ENCODE results near the gene POU3F4. TPM values are rescaled to one million over a fixed set of nuclear protein-coding genes. Genes with fewer than 3 reads are reported as not detected.

The POU3F4 gene
- total RNA-seq, 1 donor from 2014 or later: not detected

- Mint-ChIP-seq H3K36me3 (no peaks in the 10 kb centered on the region), H3K9me3 (peaks cover 2% of the 10 kb centered on the region), H3K27me3 (ENCODE audit: insufficient read depth, low read depth) (peaks cover 6% of the 10 kb centered on the region), H3K27ac (peak overlapping the region; percentile 90), H3K4me3 (peak overlapping the region; percentile 87), H3K4me1 (peaks cover 46% of the 10 kb centered on the region)
- H3K4me1 ChIP-seq: no peaks in the 10 kb centered on the region
- H3K4me2 ChIP-seq: peak overlapping the region; percentile 73
- H3K27ac ChIP-seq: no peak overlapping the region
- peaks cover 18% of the 10 kb centered on the region for H4K20me1 ChIP-seq (ENCODE audit: low read depth)
- H3K27me3 ChIP-seq: peaks cover 85% of the 10 kb centered on the region
- no peak for TF ChIP-seq CTCF (IDR thresholded peaks at IDR 0.05)
- TF ChIP-seq EZH2 (IDR thresholded peaks at IDR 0.05): peak; percentile 86
- H3F3A ChIP-seq (ENCODE audit: low read depth): no peaks in the 10 kb centered on the region
- no peaks in the 10 kb centered on the region for H3K79me2 ChIP-seq (ENCODE audit: low read depth)
- H3K9ac ChIP-seq: no peak overlapping the region
- H2AFZ ChIP-seq (replicated peaks): no peak overlapping the region
- peak; percentile 9 for DNase-seq (ENCODE audit: low spot score)
- H3K36me3 ChIP-seq: no peaks in the 10 kb centered on the region
- peak overlapping the region; percentile 40 for H3K4me3 ChIP-seq
- H3K9me3 ChIP-seq (ENCODE audit: low read depth): no peaks in the 10 kb centered on the region
Observed at GRCh38 chrX:83508526-83509253, 600 bp downstream of the POU3F4 start.

GRCh38 chrX:83509254-83509801 lies 1.2 kb downstream of the POU3F4 start:
- Histone ChIP-seq H3K9ac (no peak overlapping the region), H2AFZ (replicated peaks) (no peak overlapping the region)

GRCh38 chrX:83510510-83511062 lies 2.5 kb downstream of the POU3F4 start:
- TF ChIP-seq EZH2 (IDR thresholded peaks at IDR 0.05) (no peak), CTCF (IDR thresholded peaks at IDR 0.05) (no peak), EZH2phosphoT487 (IDR thresholded peaks at IDR 0.05) (peak; percentile 21)
- peaks cover 2% of the 10 kb centered on the region for H3K27me3 Mint-ChIP-seq (ENCODE audit: insufficient read depth, low read depth)
- peak; percentile 50 for DNase-seq (ENCODE audit: low spot score)

More at GRCh38 chrX:83509254-83509801, 1.2 kb downstream of the POU3F4 start:
- H3K4me2 ChIP-seq: peak overlapping the region; percentile 73
- Mint-ChIP-seq H3K27ac (peak overlapping the region; percentile 90), H3K4me3 (peak overlapping the region; percentile 87), H3K9me3 (peaks cover 2% of the 10 kb centered on the region), H3K27me3 (ENCODE audit: insufficient read depth, low read depth) (peaks cover 8% of the 10 kb centered on the region), H3K36me3 (no peaks in the 10 kb centered on the region), H3K4me1 (peaks cover 45% of the 10 kb centered on the region)
- H3K9me3 ChIP-seq (ENCODE audit: low read depth): no peaks in the 10 kb centered on the region
- peak; percentile 73 for TF ChIP-seq EZH2 (IDR thresholded peaks at IDR 0.05)
- no peak for TF ChIP-seq CTCF (IDR thresholded peaks at IDR 0.05)
- TF ChIP-seq EZH2phosphoT487 (IDR thresholded peaks at IDR 0.05): peak; percentile 61
- peaks cover 79% of the 10 kb centered on the region for H3K27me3 ChIP-seq
- peak overlapping the region; percentile 40 for H3K4me3 ChIP-seq
- H3K27ac ChIP-seq: no peak overlapping the region
- no peaks in the 10 kb centered on the region for H3K36me3 ChIP-seq
- no peaks in the 10 kb centered on the region for H3F3A ChIP-seq (ENCODE audit: low read depth)
- no peaks in the 10 kb centered on the region for H3K79me2 ChIP-seq (ENCODE audit: low read depth)
- no peaks in the 10 kb centered on the region for H3K4me1 ChIP-seq
- peaks cover 18% of the 10 kb centered on the region for H4K20me1 ChIP-seq (ENCODE audit: low read depth)
- peak; percentile 39 for DNase-seq (ENCODE audit: low spot score)

More at GRCh38 chrX:83510510-83511062, 2.5 kb downstream of the POU3F4 start:
- H3F3A ChIP-seq (ENCODE audit: low read depth): no peaks in the 10 kb centered on the region
- no peak overlapping the region for H3K9ac ChIP-seq
- peaks cover 66% of the 10 kb centered on the region for H3K27me3 ChIP-seq
- peaks cover 18% of the 10 kb centered on the region for H4K20me1 ChIP-seq (ENCODE audit: low read depth)
- peak overlapping the region; percentile 70 for H3K4me2 ChIP-seq
- H3K27ac ChIP-seq: no peak overlapping the region
- peak overlapping the region; percentile 41 for H3K4me3 ChIP-seq
- H2AFZ ChIP-seq (replicated peaks): no peak overlapping the region
- H3K36me3 ChIP-seq: no peaks in the 10 kb centered on the region
- peak overlapping the region; percentile 41 for H3K27ac Mint-ChIP-seq
- H3K9me3 Mint-ChIP-seq: peaks cover 2% of the 10 kb centered on the region
- no peaks in the 10 kb centered on the region for H3K36me3 Mint-ChIP-seq
- no peaks in the 10 kb centered on the region for H3K4me1 ChIP-seq
- peaks cover 51% of the 10 kb centered on the region for H3K4me1 Mint-ChIP-seq
- H3K79me2 ChIP-seq (ENCODE audit: low read depth): no peaks in the 10 kb centered on the region
- peak overlapping the region; percentile 87 for H3K4me3 Mint-ChIP-seq
- no peaks in the 10 kb centered on the region for H3K9me3 ChIP-seq (ENCODE audit: low read depth)
